Cardiac fibroblast (primary cell): Measurements from ENCODE around the gene SLC39A11.

Source experiments
- DNase-seq, 2 donors: peaks; one replicate each; pipeline versions ENCODE4 v3.0.0 to v3.0.0-alpha.2; 2010; ENCODE audit warnings: low read depth in 2 of 2
- H3K4me3 ChIP-seq, 2 donors: replicated peaks in 1 of 2; 1 replicate in 1 of 2; 2 replicates in 1 of 2; pipeline ENCODE4 v1.5.1; 2011; ENCODE audit warnings: low read depth in 2 of 2, low read length in 2 of 2, mild to moderate bottlenecking in 2 of 2, moderate library complexity in 1 of 2
- TF ChIP-seq, protein P1 (sequence below): IDR thresholded peaks from one replicate; pipeline ENCODE4 v1.5.1; 2011; ENCODE audit warnings: low read depth, mild to moderate bottlenecking, low read length, inconsistent platforms

SLC39A11 gene

DNA sequence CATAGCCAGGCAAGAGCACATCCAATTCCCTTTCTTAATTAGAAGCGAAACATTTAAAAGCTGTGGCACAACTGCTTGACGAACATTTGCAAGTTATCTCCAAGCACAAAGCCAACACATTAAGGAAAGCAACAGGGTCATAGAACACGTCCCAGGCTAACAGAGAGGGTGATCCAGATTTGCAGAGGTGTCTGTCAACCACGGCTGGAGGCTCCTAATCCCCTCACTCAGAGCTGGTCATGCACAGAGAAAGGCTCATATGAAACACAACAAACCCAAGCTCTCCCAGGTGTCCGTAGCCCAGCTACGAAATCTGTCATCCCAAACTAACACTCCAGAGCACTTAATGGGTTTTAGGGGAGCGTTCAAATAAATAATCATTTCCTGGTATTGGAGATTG, 276.1 kb downstream of the SLC39A11 start:
- TF ChIP-seq, protein P1, sequence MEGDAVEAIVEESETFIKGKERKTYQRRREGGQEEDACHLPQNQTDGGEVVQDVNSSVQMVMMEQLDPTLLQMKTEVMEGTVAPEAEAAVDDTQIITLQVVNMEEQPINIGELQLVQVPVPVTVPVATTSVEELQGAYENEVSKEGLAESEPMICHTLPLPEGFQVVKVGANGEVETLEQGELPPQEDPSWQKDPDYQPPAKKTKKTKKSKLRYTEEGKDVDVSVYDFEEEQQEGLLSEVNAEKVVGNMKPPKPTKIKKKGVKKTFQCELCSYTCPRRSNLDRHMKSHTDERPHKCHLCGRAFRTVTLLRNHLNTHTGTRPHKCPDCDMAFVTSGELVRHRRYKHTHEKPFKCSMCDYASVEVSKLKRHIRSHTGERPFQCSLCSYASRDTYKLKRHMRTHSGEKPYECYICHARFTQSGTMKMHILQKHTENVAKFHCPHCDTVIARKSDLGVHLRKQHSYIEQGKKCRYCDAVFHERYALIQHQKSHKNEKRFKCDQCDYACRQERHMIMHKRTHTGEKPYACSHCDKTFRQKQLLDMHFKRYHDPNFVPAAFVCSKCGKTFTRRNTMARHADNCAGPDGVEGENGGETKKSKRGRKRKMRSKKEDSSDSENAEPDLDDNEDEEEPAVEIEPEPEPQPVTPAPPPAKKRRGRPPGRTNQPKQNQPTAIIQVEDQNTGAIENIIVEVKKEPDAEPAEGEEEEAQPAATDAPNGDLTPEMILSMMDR, result no peak
- no peak for DNase-seq
- H3K4me3 ChIP-seq, result no peak overlapping the region

DNA sequence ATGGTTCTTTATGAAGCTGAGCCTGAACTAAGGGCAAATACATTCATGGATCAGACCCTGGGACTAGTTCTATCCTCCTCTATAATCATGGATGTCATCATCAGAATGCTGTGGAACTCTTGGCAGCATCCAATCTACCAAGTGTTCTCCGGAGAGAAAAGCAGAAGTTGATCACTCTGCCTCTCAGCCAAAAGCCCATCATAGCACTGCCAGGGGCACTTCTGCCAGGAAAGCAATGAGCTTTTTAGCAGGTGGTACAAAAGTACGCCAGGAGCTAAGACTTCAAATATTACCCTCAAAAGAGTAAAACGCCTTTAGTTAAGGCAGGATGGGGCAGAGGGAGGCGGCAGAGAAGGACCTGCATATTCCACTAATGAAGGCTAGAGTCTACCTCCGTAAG, 279.0 kb downstream of the SLC39A11 start:
- H3K4me3 ChIP-seq, result no peak overlapping the region
- TF ChIP-seq, protein P1, result no peak
- no peak for DNase-seq

DNA sequence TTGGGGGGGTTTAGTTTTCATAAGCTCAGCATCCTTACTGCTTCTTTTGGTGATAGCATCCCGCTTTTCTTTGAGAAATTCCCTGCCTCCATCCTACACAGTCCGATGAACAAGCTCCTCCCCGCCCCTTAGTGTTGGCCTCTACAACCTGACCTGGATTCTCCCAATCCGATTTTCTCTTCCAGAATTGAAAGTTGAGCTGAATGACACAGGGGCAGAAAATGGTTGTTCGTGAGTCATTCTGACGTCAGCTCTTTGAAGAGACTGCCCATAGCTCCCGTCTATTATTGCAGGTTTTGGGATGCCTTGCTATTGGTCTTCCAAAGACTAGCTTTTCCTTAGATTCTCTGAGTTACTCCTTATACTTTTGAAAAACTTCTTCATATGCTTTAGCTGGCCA, 279.7 kb downstream of the SLC39A11 start:
- H3K4me3 ChIP-seq, result no peak overlapping the region
- DNase-seq, result peak in 1 of 2 donors; percentile 75
- TF ChIP-seq, protein P1, result no peak

DNA sequence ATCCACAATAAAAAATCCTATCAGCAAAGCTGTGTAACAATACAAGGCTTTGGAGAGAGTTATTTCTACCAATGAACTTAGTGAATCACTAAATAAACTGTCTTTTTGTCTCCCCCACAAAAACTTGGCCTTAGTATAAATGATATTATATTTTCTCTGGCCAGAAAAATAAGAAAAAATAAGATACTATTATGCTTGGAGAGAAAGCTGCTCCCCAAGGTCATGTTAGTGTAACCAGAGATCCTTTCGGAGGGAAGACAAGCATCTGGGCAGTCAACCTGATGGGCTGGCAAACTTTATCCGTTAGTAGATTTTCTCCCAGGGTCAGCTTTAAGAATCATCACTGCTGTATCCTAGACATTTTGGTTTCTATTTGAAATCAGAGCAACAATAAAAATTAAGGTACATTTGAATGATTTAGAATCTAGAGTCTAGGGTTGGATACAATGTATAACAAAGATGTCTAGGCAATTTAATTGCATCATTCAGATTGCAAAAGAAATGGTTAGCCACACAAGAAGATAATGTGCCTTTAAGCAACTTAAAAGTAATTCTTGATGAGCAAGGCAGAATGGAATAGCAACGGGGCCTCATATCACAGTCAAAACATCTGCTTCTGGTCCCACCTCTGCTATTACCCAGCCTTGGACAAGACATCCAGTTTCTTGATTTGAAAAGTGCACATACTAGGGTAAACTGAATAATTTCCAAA, 280.4 kb downstream of the SLC39A11 start:
- TF ChIP-seq, protein P1, result no peak
- no peak overlapping the region for H3K4me3 ChIP-seq
- peak; percentile 12 to 40 for DNase-seq

DNA sequence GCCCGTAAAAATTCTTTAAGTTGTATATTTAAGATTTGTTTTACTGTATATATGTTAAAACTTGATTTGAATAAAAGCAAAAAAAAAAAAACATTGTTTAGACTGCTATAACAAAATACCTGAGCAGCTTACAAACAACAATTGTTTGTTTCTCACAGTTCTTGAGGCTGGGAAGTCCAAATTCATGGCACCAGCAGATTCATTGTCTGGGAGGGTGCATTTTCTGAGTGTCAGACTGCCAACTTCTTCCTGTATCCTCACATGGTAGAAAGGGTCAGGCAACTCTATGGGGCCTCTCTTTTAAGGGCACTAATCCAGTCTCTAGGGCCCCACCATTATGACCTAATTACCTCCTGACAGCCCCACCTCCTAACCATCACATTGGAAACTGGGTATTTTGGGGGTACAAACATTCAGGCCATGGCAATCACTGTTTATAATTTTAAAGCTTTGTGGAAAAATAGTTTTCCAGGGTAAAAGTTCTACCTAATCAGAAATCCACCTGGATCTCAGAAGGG, 281.4 kb downstream of the SLC39A11 start:
- TF ChIP-seq, protein P1, result no peak
- no peak overlapping the region for H3K4me3 ChIP-seq
- DNase-seq, result no peak

DNA sequence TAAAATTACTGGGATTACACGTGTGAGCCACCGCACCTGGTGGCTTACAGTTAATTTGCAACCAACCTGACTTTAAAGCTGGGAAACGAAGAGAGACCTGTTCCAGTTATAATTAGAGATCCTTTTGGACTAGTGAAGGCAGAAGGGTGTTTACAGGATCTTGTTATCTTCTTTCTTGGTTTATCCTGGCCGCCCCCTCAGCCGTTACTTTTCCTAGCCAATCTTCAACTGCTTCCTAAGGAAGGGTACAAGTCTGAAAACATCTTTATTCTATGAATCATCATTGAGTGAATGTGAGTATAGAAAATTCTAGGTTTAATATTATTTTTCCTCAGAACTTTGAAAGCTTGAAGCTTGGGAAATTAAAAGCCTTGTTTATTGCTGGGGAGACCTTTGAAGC, 286.5 kb downstream of the SLC39A11 start:
- DNase-seq, result no peak
- no peak overlapping the region for H3K4me3 ChIP-seq

More for the DNA sequence above, 286.5 kb downstream of the SLC39A11 start:
- TF ChIP-seq, protein P1, result no peak
